ENCODE measurements around the gene SORCS2.

The SORCS2 gene

GRCh38 chr4:7512428-7512827, 320.1 kb downstream of the SORCS2 start:
- no peak overlapping the region for H3K4me2 ChIP-seq (ENCODE audit: low read length)

GRCh38 chr4:7512946-7513345, 320.6 kb downstream of the SORCS2 start:
- Histone ChIP-seq H2AFZ (ENCODE audit: low read depth, low read length) (no peak overlapping the region), H3K9ac (ENCODE audit: low read length) (no peak overlapping the region), H3K79me2 (ENCODE audit: low read length) (no peaks in the 10 kb centered on the region), H3K4me3 (ENCODE audit: low read length) (no peak overlapping the region), H3K36me3 (replicated peaks; ENCODE audit: low read depth, low read length) (no peaks in the 10 kb centered on the region), H3K27ac (ENCODE audit: low read length) (no peak overlapping the region), H3K9me3 (ENCODE audit: insufficient read depth, low read length) (no peaks in the 10 kb centered on the region), H4K20me1 (ENCODE audit: insufficient read depth, low read length) (no peaks in the 10 kb centered on the region), H3K4me2 (ENCODE audit: low read length) (no peak overlapping the region), H3K27me3 (ENCODE audit: low read depth, low read length) (0 out of 2 replicates have a peak, but pooled peaks cover 5% of the 10 kb centered on the region), H3K4me1 (ENCODE audit: low read length) (no peaks in the 10 kb centered on the region)
- no peak for TF ChIP-seq CTCF (IDR thresholded peaks at IDR 0.05; ENCODE audit: low read depth, low read length)

More at GRCh38 chr4:7512428-7512827, 320.1 kb downstream of the SORCS2 start:
- Histone ChIP-seq H3K9me3 (ENCODE audit: insufficient read depth, low read length) (no peaks in the 10 kb centered on the region), H3K4me3 (ENCODE audit: low read length) (no peak overlapping the region), H3K27ac (ENCODE audit: low read length) (no peak overlapping the region), H3K4me1 (ENCODE audit: low read length) (no peaks in the 10 kb centered on the region), H3K27me3 (ENCODE audit: low read depth, low read length) (0 out of 2 replicates have a peak, but pooled peaks cover 2% of the 10 kb centered on the region), H2AFZ (ENCODE audit: low read depth, low read length) (no peak overlapping the region), H3K36me3 (replicated peaks; ENCODE audit: low read depth, low read length) (no peaks in the 10 kb centered on the region), H3K79me2 (ENCODE audit: low read length) (no peaks in the 10 kb centered on the region), H4K20me1 (ENCODE audit: insufficient read depth, low read length) (no peaks in the 10 kb centered on the region), H3K9ac (ENCODE audit: low read length) (no peak overlapping the region)
- TF ChIP-seq CTCF (IDR thresholded peaks at IDR 0.05; ENCODE audit: low read depth, low read length) (no peak), EZH2phosphoT487 (IDR thresholded peaks at IDR 0.05; ENCODE audit: low read depth) (no peak)

- no peak overlapping the region for H3K9ac ChIP-seq (ENCODE audit: low read length)
- H3K27me3 ChIP-seq (ENCODE audit: low read depth, low read length) = 0 out of 2 replicates have a peak, but pooled peaks cover 5% of the 10 kb centered on the region
Observed at GRCh38 chr4:7513671-7514070, 321.3 kb downstream of the SORCS2 start.

GRCh38 chr4:7514281-7514680, 321.9 kb downstream of the SORCS2 start:
- H3K4me3 ChIP-seq (ENCODE audit: low read length) = no peak overlapping the region
- no peaks in the 10 kb centered on the region for H3K9me3 ChIP-seq (ENCODE audit: insufficient read depth, low read length)
- H3K27me3 ChIP-seq (ENCODE audit: low read depth, low read length) = 0 out of 2 replicates have a peak, but pooled peaks cover 5% of the 10 kb centered on the region
- H2AFZ ChIP-seq (ENCODE audit: low read depth, low read length) = no peak overlapping the region
- no peaks in the 10 kb centered on the region for H4K20me1 ChIP-seq (ENCODE audit: insufficient read depth, low read length)
- H3K4me1 ChIP-seq (ENCODE audit: low read length) = no peaks in the 10 kb centered on the region
- H3K9ac ChIP-seq (ENCODE audit: low read length) = no peak overlapping the region
- TF ChIP-seq CTCF (IDR thresholded peaks at IDR 0.05; ENCODE audit: low read depth, low read length) = no peak
- no peak for TF ChIP-seq EZH2phosphoT487 (IDR thresholded peaks at IDR 0.05; ENCODE audit: low read depth)
- no peak overlapping the region for H3K27ac ChIP-seq (ENCODE audit: low read length)
- no peak overlapping the region for H3K4me2 ChIP-seq (ENCODE audit: low read length)
- no peaks in the 10 kb centered on the region for H3K79me2 ChIP-seq (ENCODE audit: low read length)
- H3K36me3 ChIP-seq (replicated peaks; ENCODE audit: low read depth, low read length) = no peaks in the 10 kb centered on the region

More at GRCh38 chr4:7513671-7514070, 321.3 kb downstream of the SORCS2 start:
- no peak for TF ChIP-seq EZH2phosphoT487 (IDR thresholded peaks at IDR 0.05; ENCODE audit: low read depth)
- TF ChIP-seq CTCF (IDR thresholded peaks at IDR 0.05; ENCODE audit: low read depth, low read length) = no peak
- H3K79me2 ChIP-seq (ENCODE audit: low read length) = no peaks in the 10 kb centered on the region
- no peak overlapping the region for H3K4me3 ChIP-seq (ENCODE audit: low read length)
- H3K4me1 ChIP-seq (ENCODE audit: low read length) = no peaks in the 10 kb centered on the region
- no peak overlapping the region for H3K4me2 ChIP-seq (ENCODE audit: low read length)
- no peak overlapping the region for H2AFZ ChIP-seq (ENCODE audit: low read depth, low read length)
- no peaks in the 10 kb centered on the region for H3K9me3 ChIP-seq (ENCODE audit: insufficient read depth, low read length)
- H3K27ac ChIP-seq (ENCODE audit: low read length) = no peak overlapping the region
- no peaks in the 10 kb centered on the region for H4K20me1 ChIP-seq (ENCODE audit: insufficient read depth, low read length)
- H3K36me3 ChIP-seq (replicated peaks; ENCODE audit: low read depth, low read length) = no peaks in the 10 kb centered on the region
